Ishikawa (cell line): ENCODE measurements around the gene SP1.

Source experiments
- CEBPB ChIP-seq: IDR thresholded peaks from 2 replicates; pipeline ENCODE4 v1.6.1; 2012
- CREB1 ChIP-seq: IDR thresholded peaks from 2 replicates; pipeline ENCODE4 v1.6.1; 2012; ENCODE audit warnings: low read depth
- MAX ChIP-seq: IDR thresholded peaks from 2 replicates; pipeline ENCODE4 v1.6.1; 2012
- RAD21 ChIP-seq: IDR thresholded peaks from 2 replicates; pipeline ENCODE4 v1.6.1; 2012; ENCODE audit warnings: low read depth
- TAF1 ChIP-seq: IDR thresholded peaks from 2 replicates; pipeline ENCODE4 v1.6.1; 2012; ENCODE audit warnings: low read depth, mild to moderate bottlenecking
- TEAD4 ChIP-seq: IDR thresholded peaks from 2 replicates; pipeline ENCODE4 v1.6.1; 2012
- YY1 ChIP-seq: IDR thresholded peaks from 2 replicates; pipeline ENCODE4 v1.6.1; 2012; ENCODE audit warnings: low read depth

- TF ChIP-seq MAX (no peak), CREB1 (no peak), YY1 (no peak), TEAD4 (no peak), CEBPB (no peak), RAD21 (no peak), TAF1 (no peak)
These were observed 64.0 kb downstream of the SP1 start for GRCh38 chr12:53443955-53444354.
